Choroid plexus epithelial cell (primary cell): Measurements from ENCODE around the gene FOSL1.

ENCODE experiments used
- DNase-seq: peaks from one replicate; pipeline ENCODE4 v3.0.0-alpha.2; 2010; ENCODE audit warnings: low read depth
- H3K4me3 ChIP-seq: 2 replicates; pipeline ENCODE4 v1.5.1; 2011; ENCODE audit warnings: low read depth, mild to moderate bottlenecking, control low read depth, low read length, moderate library complexity
- CTCF ChIP-seq: conservative IDR thresholded peaks from 2 replicates; pipeline ENCODE4 v1.5.1; 2011; ENCODE audit warnings: low read depth, mild to moderate bottlenecking, control low read depth, inconsistent platforms, low read length, moderate library complexity

Gene FOSL1

GRCh38 chr11:65844231-65844872, 55.8 kb downstream of the FOSL1 start:
- H3K4me3 ChIP-seq, result no peak overlapping the region
- DNase-seq, result no peak
- no peak for TF ChIP-seq CTCF

GRCh38 chr11:65843811-65844210, 56.4 kb downstream of the FOSL1 start:
- no peak for DNase-seq
- no peak for TF ChIP-seq CTCF
- H3K4me3 ChIP-seq, result no peak overlapping the region

- no peak for TF ChIP-seq CTCF
- no peak overlapping the region for H3K4me3 ChIP-seq
- DNase-seq, result no peak
Observed at GRCh38 chr11:65842144-65842543, 58.0 kb downstream of the FOSL1 start.
